HepG2 (cell line): ENCODE results near the gene UBP1. TPM values are rescaled to one million over a fixed set of nuclear protein-coding genes. Genes with fewer than 3 reads are reported as not detected.

Source experiments
- BCL6 ChIP-seq: IDR thresholded peaks from 2 replicates; pipeline ENCODE4 v1.6.1; 2016; ENCODE audit warnings: missing genetic modification reagents, missing compliant biosample characterization
- CHCHD3 ChIP-seq: sonication (generic); formaldehyde crosslinking; IDR thresholded peaks from 2 replicates; pipeline ENCODE4 v1.8.0; 2022; ENCODE audit warnings: mild to moderate bottlenecking, missing genetic modification reagents, moderate library complexity
- ERF ChIP-seq: IDR thresholded peaks from 2 replicates; pipeline ENCODE4 v1.6.1; 2018; ENCODE audit warnings: missing biosample characterization, missing genetic modification reagents
- MTA1 ChIP-seq: sonication (generic); formaldehyde crosslinking; IDR thresholded peaks from 2 replicates; pipeline ENCODE4 v1.4.0; 2020; ENCODE audit warnings: missing genetic modification reagents, mild to moderate bottlenecking, borderline replicate concordance
- NCOR1 ChIP-seq: fragments of 200-600 bp; sonication (generic); IDR thresholded peaks from 2 replicates; pipeline ENCODE4 v1.7.0; 2017; ENCODE audit warnings: antibody characterized with exemption, low read length, borderline replicate concordance
- PHF21A ChIP-seq: sonication (generic); formaldehyde crosslinking; IDR thresholded peaks from 2 replicates; pipeline ENCODE4 v1.5.0; 2020; ENCODE audit warnings: mild to moderate bottlenecking, missing genetic modification reagents
- ZMAT3 ChIP-seq: sonication (generic); formaldehyde crosslinking; conservative IDR thresholded peaks from 2 replicates; pipeline ENCODE4 v1.7.0; 2021; ENCODE audit warnings: missing genetic modification reagents
- ZNF839 ChIP-seq: sonication (generic); formaldehyde crosslinking; IDR thresholded peaks from 2 replicates; pipeline ENCODE4 v1.4.0; 2020; ENCODE audit warnings: missing genetic modification reagents, mild to moderate bottlenecking, borderline replicate concordance
- ZSCAN25 ChIP-seq: sonication (generic); formaldehyde crosslinking; IDR thresholded peaks from 2 replicates; pipeline ENCODE4 v1.8.0; 2022; ENCODE audit warnings: mild to moderate bottlenecking, missing genetic modification reagents
- ZSCAN30 ChIP-seq: sonication (generic); formaldehyde crosslinking; IDR thresholded peaks from 2 replicates; pipeline ENCODE4 v1.5.0; 2020; ENCODE audit warnings: mild to moderate bottlenecking, missing genetic modification reagents
- polyA plus RNA-seq, 8 experiments: library from polyadenylated mRNA; depleted of rRNA in 3 of 8; stranded (reverse) in 7 of 8; unstranded in 1 of 8; fragments of >200 nt; fragmentation: Illumina TruSeq in 4 of 8; extraction: Trizol in 4 of 8; gene quantifications; 2 replicates each; pipeline versions ENCODE4 v1.2.1 to v1.2.3, GENCODE V29; 2011 to 2016; ENCODE audit warnings: low read depth in 4 of 8, missing spikeins in 1 of 8, mixed read lengths in 1 of 8; ENCODE audit not compliant: insufficient read depth in 1 of 8
- total RNA-seq, 5 experiments: library from RNA; depleted of rRNA; stranded (reverse); fragments of >200 nt; fragmentation: Illumina TruSeq; extraction: Trizol; gene quantifications; 2 replicates each; pipeline ENCODE4 v1.2.3, GENCODE V29; 2016; ENCODE audit warnings: low read depth in 1 of 5
- TF ChIP-seq, protein P1 (sequence below): sonication (generic); formaldehyde crosslinking; IDR thresholded peaks from 2 replicates; pipeline ENCODE4 v1.4.0; 2020; ENCODE audit warnings: missing genetic modification reagents
- TF ChIP-seq, protein P2 (sequence below): sonication (generic); formaldehyde crosslinking; IDR thresholded peaks from 2 replicates; pipeline ENCODE4 v1.5.0; 2020; ENCODE audit warnings: missing genetic modification reagents
- TF ChIP-seq, protein P3 (sequence below): sonication (generic); formaldehyde crosslinking; conservative IDR thresholded peaks from 2 replicates; pipeline ENCODE4 v1.4.0; 2020; ENCODE audit warnings: missing genetic modification reagents
- TF ChIP-seq, protein P4 (sequence below): sonication (generic); formaldehyde crosslinking; IDR thresholded peaks from 2 replicates; pipeline ENCODE4 v1.8.0; 2022; ENCODE audit warnings: missing genetic modification reagents, low read depth, mild to moderate bottlenecking, borderline replicate concordance
- TF ChIP-seq, protein P5 (sequence below): sonication (generic); formaldehyde crosslinking; IDR thresholded peaks from 2 replicates; pipeline ENCODE4 v1.5.0; 2020; ENCODE audit warnings: mild to moderate bottlenecking, missing genetic modification reagents
- TF ChIP-seq, protein P6 (sequence below): sonication (generic); formaldehyde crosslinking; IDR thresholded peaks from 2 replicates; pipeline ENCODE4 v1.4.0; 2020; ENCODE audit warnings: mild to moderate bottlenecking, missing genetic modification reagents

UBP1 gene
- total and polyA plus RNA-seq, 2 of the 13 experiments (the other 11 are each of a cell fraction or from before 2014, with no cell fraction given): 48.3 to 79.9 TPM

DNA sequence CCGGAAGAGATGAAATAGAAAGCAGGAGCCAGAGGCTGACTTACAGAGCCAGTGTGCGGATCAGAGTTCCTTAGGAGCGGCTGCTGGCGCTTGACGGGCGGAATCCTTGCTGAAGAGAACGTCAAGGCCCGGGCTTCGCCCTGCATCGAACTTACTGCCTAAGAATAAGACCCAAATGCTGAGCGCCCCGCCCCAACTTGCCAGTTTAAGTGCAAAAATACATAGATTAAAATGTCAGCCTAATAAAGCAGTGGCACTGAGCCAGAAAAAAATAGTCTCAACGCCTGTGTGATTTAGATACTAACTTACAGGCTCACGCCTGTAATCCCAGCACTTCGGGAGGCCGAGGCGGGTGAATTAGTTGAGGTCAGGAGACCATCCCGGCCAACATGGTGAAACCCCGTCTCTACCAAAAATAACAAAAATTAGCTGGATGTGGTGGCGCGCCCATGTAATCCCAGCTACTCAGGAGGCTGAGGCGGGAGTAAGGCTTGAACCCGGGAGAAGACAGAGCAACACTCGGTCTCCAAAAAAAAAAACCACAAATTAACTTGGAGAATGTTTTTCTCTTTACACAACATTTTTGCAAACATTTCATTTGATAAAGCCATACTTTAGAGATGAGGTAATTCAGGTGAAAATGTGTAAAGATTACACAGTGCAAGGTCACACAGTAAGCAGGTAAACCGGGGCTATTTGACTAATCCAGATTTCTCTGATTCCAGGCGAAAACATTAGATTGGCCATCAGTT, 1.2 kb upstream of the UBP1 start (continued):
- TF ChIP-seq, protein P1, sequence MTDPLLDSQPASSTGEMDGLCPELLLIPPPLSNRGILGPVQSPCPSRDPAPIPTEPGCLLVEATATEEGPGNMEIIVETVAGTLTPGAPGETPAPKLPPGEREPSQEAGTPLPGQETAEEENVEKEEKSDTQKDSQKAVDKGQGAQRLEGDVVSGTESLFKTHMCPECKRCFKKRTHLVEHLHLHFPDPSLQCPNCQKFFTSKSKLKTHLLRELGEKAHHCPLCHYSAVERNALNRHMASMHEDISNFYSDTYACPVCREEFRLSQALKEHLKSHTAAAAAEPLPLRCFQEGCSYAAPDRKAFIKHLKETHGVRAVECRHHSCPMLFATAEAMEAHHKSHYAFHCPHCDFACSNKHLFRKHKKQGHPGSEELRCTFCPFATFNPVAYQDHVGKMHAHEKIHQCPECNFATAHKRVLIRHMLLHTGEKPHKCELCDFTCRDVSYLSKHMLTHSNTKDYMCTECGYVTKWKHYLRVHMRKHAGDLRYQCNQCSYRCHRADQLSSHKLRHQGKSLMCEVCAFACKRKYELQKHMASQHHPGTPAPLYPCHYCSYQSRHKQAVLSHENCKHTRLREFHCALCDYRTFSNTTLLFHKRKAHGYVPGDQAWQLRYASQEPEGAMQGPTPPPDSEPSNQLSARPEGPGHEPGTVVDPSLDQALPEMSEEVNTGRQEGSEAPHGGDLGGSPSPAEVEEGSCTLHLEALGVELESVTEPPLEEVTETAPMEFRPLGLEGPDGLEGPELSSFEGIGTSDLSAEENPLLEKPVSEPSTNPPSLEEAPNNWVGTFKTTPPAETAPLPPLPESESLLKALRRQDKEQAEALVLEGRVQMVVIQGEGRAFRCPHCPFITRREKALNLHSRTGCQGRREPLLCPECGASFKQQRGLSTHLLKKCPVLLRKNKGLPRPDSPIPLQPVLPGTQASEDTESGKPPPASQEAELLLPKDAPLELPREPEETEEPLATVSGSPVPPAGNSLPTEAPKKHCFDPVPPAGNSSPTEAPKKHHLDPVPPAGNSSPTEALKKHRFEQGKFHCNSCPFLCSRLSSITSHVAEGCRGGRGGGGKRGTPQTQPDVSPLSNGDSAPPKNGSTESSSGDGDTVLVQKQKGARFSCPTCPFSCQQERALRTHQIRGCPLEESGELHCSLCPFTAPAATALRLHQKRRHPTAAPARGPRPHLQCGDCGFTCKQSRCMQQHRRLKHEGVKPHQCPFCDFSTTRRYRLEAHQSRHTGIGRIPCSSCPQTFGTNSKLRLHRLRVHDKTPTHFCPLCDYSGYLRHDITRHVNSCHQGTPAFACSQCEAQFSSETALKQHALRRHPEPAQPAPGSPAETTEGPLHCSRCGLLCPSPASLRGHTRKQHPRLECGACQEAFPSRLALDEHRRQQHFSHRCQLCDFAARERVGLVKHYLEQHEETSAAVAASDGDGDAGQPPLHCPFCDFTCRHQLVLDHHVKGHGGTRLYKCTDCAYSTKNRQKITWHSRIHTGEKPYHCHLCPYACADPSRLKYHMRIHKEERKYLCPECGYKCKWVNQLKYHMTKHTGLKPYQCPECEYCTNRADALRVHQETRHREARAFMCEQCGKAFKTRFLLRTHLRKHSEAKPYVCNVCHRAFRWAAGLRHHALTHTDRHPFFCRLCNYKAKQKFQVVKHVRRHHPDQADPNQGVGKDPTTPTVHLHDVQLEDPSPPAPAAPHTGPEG: no peak
- TF ChIP-seq, protein P2, sequence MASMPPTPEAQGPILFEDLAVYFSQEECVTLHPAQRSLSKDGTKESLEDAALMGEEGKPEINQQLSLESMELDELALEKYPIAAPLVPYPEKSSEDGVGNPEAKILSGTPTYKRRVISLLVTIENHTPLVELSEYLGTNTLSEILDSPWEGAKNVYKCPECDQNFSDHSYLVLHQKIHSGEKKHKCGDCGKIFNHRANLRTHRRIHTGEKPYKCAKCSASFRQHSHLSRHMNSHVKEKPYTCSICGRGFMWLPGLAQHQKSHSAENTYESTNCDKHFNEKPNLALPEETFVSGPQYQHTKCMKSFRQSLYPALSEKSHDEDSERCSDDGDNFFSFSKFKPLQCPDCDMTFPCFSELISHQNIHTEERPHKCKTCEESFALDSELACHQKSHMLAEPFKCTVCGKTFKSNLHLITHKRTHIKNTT (CRISPR knock-in tag): no peak
- TF ChIP-seq BCL6 (CRISPR knock-in tag): 0 out of 2 replicates have a peak, but pooled peaks have one; percentile 26
- TF ChIP-seq ZSCAN25: no peak
- TF ChIP-seq ZSCAN30 (CRISPR knock-in tag): no peak
- TF ChIP-seq ZNF839 (CRISPR knock-in tag): no peak
- TF ChIP-seq, protein P3, sequence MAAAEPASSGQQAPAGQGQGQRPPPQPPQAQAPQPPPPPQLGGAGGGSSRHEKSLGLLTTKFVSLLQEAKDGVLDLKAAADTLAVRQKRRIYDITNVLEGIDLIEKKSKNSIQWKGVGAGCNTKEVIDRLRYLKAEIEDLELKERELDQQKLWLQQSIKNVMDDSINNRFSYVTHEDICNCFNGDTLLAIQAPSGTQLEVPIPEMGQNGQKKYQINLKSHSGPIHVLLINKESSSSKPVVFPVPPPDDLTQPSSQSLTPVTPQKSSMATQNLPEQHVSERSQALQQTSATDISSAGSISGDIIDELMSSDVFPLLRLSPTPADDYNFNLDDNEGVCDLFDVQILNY: no peak
- TF ChIP-seq MTA1 (CRISPR knock-in tag): no peak
- peak; percentile 20; the same call in 1 of the 2 replicates for TF ChIP-seq PHF21A (CRISPR knock-in tag)
- no peak for TF ChIP-seq ZMAT3 (CRISPR knock-in tag)
- no peak for TF ChIP-seq NCOR1
- no peak for TF ChIP-seq CHCHD3 (CRISPR knock-in tag)
- TF ChIP-seq, protein P4, sequence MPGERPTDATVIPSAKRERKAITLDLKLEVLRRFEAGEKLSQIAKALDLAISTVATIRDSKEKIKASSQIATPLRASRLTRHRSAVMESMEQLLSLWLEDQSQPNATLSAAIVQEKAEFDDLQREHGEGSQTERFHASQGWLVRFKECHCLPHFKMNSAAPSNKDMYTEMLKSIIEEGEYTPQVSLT: no peak
- TF ChIP-seq, protein P5, sequence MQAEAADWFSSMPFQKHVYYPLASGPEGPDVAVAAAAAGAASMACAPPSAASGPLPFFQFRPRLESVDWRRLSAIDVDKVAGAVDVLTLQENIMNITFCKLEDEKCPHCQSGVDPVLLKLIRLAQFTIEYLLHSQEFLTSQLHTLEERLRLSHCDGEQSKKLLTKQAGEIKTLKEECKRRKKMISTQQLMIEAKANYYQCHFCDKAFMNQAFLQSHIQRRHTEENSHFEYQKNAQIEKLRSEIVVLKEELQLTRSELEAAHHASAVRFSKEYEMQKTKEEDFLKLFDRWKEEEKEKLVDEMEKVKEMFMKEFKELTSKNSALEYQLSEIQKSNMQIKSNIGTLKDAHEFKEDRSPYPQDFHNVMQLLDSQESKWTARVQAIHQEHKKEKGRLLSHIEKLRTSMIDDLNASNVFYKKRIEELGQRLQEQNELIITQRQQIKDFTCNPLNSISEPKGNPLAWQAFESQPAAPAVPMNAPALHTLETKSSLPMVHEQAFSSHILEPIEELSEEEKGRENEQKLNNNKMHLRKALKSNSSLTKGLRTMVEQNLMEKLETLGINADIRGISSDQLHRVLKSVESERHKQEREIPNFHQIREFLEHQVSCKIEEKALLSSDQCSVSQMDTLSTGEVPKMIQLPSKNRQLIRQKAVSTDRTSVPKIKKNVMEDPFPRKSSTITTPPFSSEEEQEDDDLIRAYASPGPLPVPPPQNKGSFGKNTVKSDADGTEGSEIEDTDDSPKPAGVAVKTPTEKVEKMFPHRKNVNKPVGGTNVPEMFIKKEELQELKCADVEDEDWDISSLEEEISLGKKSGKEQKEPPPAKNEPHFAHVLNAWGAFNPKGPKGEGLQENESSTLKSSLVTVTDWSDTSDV (CRISPR knock-in tag): no peak
- TF ChIP-seq, protein P6, sequence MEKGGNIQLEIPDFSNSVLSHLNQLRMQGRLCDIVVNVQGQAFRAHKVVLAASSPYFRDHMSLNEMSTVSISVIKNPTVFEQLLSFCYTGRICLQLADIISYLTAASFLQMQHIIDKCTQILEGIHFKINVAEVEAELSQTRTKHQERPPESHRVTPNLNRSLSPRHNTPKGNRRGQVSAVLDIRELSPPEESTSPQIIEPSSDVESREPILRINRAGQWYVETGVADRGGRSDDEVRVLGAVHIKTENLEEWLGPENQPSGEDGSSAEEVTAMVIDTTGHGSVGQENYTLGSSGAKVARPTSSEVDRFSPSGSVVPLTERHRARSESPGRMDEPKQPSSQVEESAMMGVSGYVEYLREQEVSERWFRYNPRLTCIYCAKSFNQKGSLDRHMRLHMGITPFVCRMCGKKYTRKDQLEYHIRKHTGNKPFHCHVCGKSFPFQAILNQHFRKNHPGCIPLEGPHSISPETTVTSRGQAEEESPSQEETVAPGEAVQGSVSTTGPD (CRISPR knock-in tag): no peak
- TF ChIP-seq ERF: no peak
